Endothelial cell of umbilical vein (primary cell): ENCODE results near the gene PSAP. TPM values are rescaled to one million over a fixed set of nuclear protein-coding genes. Genes with fewer than 3 reads are reported as not detected.
A peak's percentile ranks its signal among the peaks of the same experiment; 100 is the strongest.

ENCODE experiments used
- BruUV-seq: library from RNA; stranded (reverse); fragments of 400-500 nt; replicated peaks from 2 replicates; lab custom pipeline; 2021; lab: Mats Ljungman, UMichigan
- CTCF ChIA-PET: fragments of 300-600, 350-600 bp; sonication (Branson Sonifier 250); formaldehyde crosslinking; loops from one replicate; lab custom pipeline; 2021; ENCODE audit warnings: antibody characterized with exemption, inconsistent platforms; lab: Charles Lee
- POLR2A ChIA-PET: fragments of 300-600, 350-600 bp; sonication (Branson Sonifier 250); formaldehyde crosslinking; loops from one replicate; lab custom pipeline; 2021; ENCODE audit warnings: antibody characterized with exemption, inconsistent platforms; lab: Charles Lee
- DNase-seq: peaks from one replicate; pipeline ENCODE4 v3.0.0-alpha.2; 2011; ENCODE audit warnings: low read depth, low spot score
- FAIRE-seq: peaks from 2 replicates; lab custom pipeline; 2011; peaks lifted over from hg19 to GRCh38; lab: Jason Lieb, UNC
- H2AFZ ChIP-seq: 2 replicates; pipeline ENCODE4 v1.6.0; 2012; ENCODE audit warnings: low read depth, low read length, control low read depth, inconsistent platforms
- H3K27ac ChIP-seq: 2 replicates; pipeline ENCODE4 v1.5.1; 2011; ENCODE audit warnings: low read depth, mild to moderate bottlenecking, control low read depth, low read length, moderate library complexity; ENCODE audit not compliant: insufficient read depth
- H3K27me3 ChIP-seq, 2 experiments: 2 replicates each; pipeline versions ENCODE4 v1.6.0 to v1.6.1; 2011; ENCODE audit warnings: low read length in 2 of 2, mixed read lengths in 1 of 2; ENCODE audit not compliant: control insufficient read depth in 2 of 2, insufficient read depth in 2 of 2
- H3K36me3 ChIP-seq, 2 experiments: 2 replicates in 1 of 2; 3 replicates in 1 of 2; pipeline ENCODE4 v1.5.1; 2011; ENCODE audit warnings: low read length in 2 of 2, mild to moderate bottlenecking in 1 of 2, moderate library complexity in 1 of 2; ENCODE audit not compliant: control insufficient read depth in 2 of 2, insufficient read depth in 2 of 2; ENCODE audit errors: extremely low read depth in 1 of 2
- H3K4me1 ChIP-seq: 3 replicates; pipeline ENCODE4 v1.5.1; 2011; ENCODE audit warnings: mild to moderate bottlenecking, low read length; ENCODE audit not compliant: control insufficient read depth, insufficient read depth; ENCODE audit errors: extremely low read depth
- H3K4me2 ChIP-seq: 2 replicates; pipeline ENCODE4 v1.6.1; 2011; ENCODE audit warnings: low read length, control low read depth, mixed read lengths; ENCODE audit not compliant: insufficient read depth
- H3K4me3 ChIP-seq, 3 experiments: fragments of 200-600 bp in 1 of 3; sonication (generic), shearing (Covaris generic) in 1 of 3; replicated peaks in 1 of 3; 2 replicates each; pipeline ENCODE4 v1.5.1; 2011 to 2016; ENCODE audit warnings: control low read depth in 3 of 3, low read length in 3 of 3, mild to moderate bottlenecking in 2 of 3, inconsistent platforms in 1 of 3, low read depth in 1 of 3, moderate library complexity in 1 of 3; ENCODE audit not compliant: insufficient read depth in 1 of 3
- H3K79me2 ChIP-seq: 2 replicates; pipeline ENCODE4 v1.6.0; 2012; ENCODE audit warnings: low read length, inconsistent platforms; ENCODE audit not compliant: control insufficient read depth, insufficient read depth
- H3K9ac ChIP-seq: replicated peaks from 2 replicates; pipeline ENCODE3; 2011; ENCODE audit warnings: low read length, control low read depth; ENCODE audit not compliant: insufficient read depth; ENCODE audit errors: extremely low read depth
- H3K9me1 ChIP-seq: replicated peaks from 3 replicates; pipeline ENCODE4 v1.6.0; 2011; ENCODE audit warnings: mild to moderate bottlenecking, low read length; ENCODE audit not compliant: control insufficient read depth, insufficient read depth; ENCODE audit errors: extremely low read depth
- H3K9me3 ChIP-seq: replicated peaks from 2 replicates; pipeline ENCODE4 v1.5.1; 2012; ENCODE audit warnings: low read length, inconsistent platforms; ENCODE audit not compliant: control insufficient read depth, insufficient read depth
- H4K20me1 ChIP-seq: replicated peaks from 2 replicates; pipeline ENCODE3; 2011; ENCODE audit warnings: mild to moderate bottlenecking, low read length; ENCODE audit not compliant: control insufficient read depth, insufficient read depth; ENCODE audit errors: extremely low read depth
- EZH2 ChIP-seq: IDR thresholded peaks from 2 replicates; pipeline ENCODE4 v1.6.1; 2012; ENCODE audit warnings: borderline replicate concordance, low read depth, mild to moderate bottlenecking, moderate library complexity, low read length, inconsistent platforms; ENCODE audit not compliant: severe bottlenecking
- FOS ChIP-seq: IDR thresholded peaks from 2 replicates; pipeline ENCODE4 v1.6.1; 2011; ENCODE audit warnings: mild to moderate bottlenecking, low read length, moderate library complexity, borderline replicate concordance; ENCODE audit not compliant: insufficient read depth
- GATA2 ChIP-seq: IDR thresholded peaks from 2 replicates; pipeline ENCODE4 v1.7.0; 2011; ENCODE audit warnings: low read depth, mild to moderate bottlenecking, moderate library complexity, mixed read lengths, low read length; ENCODE audit not compliant: insufficient read length, insufficient read depth
- JUN ChIP-seq: IDR thresholded peaks from 2 replicates; pipeline ENCODE4 v1.6.1; 2011; ENCODE audit warnings: borderline replicate concordance, low read depth; ENCODE audit not compliant: insufficient read length, insufficient read depth
- MYC ChIP-seq: IDR thresholded peaks from one replicate; pipeline ENCODE4 v1.6.1; 2011; ENCODE audit warnings: mild to moderate bottlenecking, low read depth, low read length
- POLR2A ChIP-seq: IDR thresholded peaks from 2 replicates; pipeline ENCODE4 v1.6.1; 2012; ENCODE audit warnings: low read depth, mild to moderate bottlenecking, control low read depth, low read length
- POLR2AphosphoS5 ChIP-seq: IDR thresholded peaks from 2 replicates; pipeline ENCODE4 v1.6.1; 2012; ENCODE audit warnings: low read depth, mild to moderate bottlenecking, control low read depth, low read length, moderate library complexity; ENCODE audit not compliant: insufficient read depth
- dilution Hi-C: fragments of 300-500 bp; cut with MboI; formaldehyde crosslinking; loops from one replicate; pipeline ENCODE4 v1.15.0; 2019; ENCODE audit warnings: low sequenced_read_pairs; ENCODE audit not compliant: extremely low pct_ligation_motif_present
- intact Hi-C: fragments of 100-400 bp; cut with micrococcal nuclease; formaldehyde crosslinking; loops from one replicate; pipeline ENCODE4 v1.10.0; 2022
- polyA plus RNA-seq, 4 experiments: library from polyadenylated mRNA; depleted of rRNA in 3 of 4; stranded (reverse) in 3 of 4; unstranded in 1 of 4; fragments of >200 nt; gene quantifications; 2 replicates each; pipeline versions ENCODE4 v1.2.1 to v1.2.3, GENCODE V29; 2011 to 2012; ENCODE audit warnings: missing spikeins in 1 of 4
- total RNA-seq: library from RNA; stranded (reverse); gene quantifications from 2 replicates; pipeline ENCODE4 v1.2.3, GENCODE V29; 2021
- TF ChIP-seq, protein P1 (sequence below): IDR thresholded peaks from 2 replicates; pipeline ENCODE4 v1.6.1; 2011; ENCODE audit not compliant: insufficient read depth, insufficient read length
- TF ChIP-seq, protein P2 (sequence below), 2 donors: IDR thresholded peaks; 1 replicate in 1 of 2; 2 replicates in 1 of 2; pipeline ENCODE4 v1.5.1; 2011; ENCODE audit warnings: low read length in 2 of 2, mild to moderate bottlenecking in 2 of 2, moderate library complexity in 2 of 2, control low read depth in 1 of 2, inconsistent platforms in 1 of 2, low read depth in 1 of 2; ENCODE audit not compliant: insufficient read depth in 1 of 2; ENCODE audit errors: extremely low read depth in 1 of 2

The PSAP gene
- total and polyA plus RNA-seq, 2 donors (not counting 3 experiments of a cell fraction or from before 2014, with no cell fraction given), result 644 to 1,476 TPM

DNA sequence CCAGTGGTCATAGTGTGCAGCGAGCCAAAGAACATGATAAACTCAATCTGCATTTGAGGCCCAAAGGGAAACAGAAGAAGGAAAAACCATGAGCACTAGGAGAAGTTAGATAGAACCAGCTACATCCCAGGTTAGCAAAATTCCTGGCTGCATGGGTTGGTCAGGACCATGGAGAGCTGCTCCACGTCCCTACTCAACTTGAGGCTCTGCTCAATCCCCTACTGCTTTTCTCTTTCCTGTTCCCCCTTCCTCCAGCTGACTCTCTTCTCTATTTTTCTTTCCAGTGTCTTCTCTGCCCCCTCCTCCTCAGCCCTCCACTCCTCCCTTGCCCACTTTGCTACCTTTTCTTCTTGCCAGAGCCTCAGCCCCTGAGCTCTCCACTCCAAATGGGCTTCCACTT, 55.8 kb downstream of the PSAP start:
- Histone ChIP-seq H3K27ac (no peak overlapping the region), H3K9me1 (no peaks in the 10 kb centered on the region), H3K4me3 (no peak overlapping the region), H3K4me1 (peaks cover 6% of the 10 kb centered on the region), H3K79me2 (no peaks in the 10 kb centered on the region), H3K9ac (no peak overlapping the region), H3K27me3 (no peaks in the 10 kb centered on the region), H3K4me2 (no peak overlapping the region), H4K20me1 (no peaks in the 10 kb centered on the region), H2AFZ (no peak overlapping the region), H3K9me3 (no peaks in the 10 kb centered on the region), H3K36me3 (no peaks in the 10 kb centered on the region)
- no TSS peak for BruUV-seq
- ChIA-PET CTCF (interaction anchor here (0.9 to 1.4 kb wide), 5 partner anchors 9 to 98 kb away, joined by 3 to 4 read pairs (median 3); partner anchors contain the start of gene VSIR), POLR2A (no interaction called here)
- FAIRE-seq (peak; percentile 72), DNase-seq (peak; percentile 24)
- TF ChIP-seq MYC, result no peak
- no peak for TF ChIP-seq POLR2A
- no peak for TF ChIP-seq JUN
- no peak for TF ChIP-seq EZH2
- TF ChIP-seq FOS, result no peak
- TF ChIP-seq GATA2, result no peak
- no peak for TF ChIP-seq POLR2AphosphoS5
- TF ChIP-seq, protein P1, sequence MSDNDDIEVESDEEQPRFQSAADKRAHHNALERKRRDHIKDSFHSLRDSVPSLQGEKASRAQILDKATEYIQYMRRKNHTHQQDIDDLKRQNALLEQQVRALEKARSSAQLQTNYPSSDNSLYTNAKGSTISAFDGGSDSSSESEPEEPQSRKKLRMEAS, result no peak
- TF ChIP-seq, protein P2, sequence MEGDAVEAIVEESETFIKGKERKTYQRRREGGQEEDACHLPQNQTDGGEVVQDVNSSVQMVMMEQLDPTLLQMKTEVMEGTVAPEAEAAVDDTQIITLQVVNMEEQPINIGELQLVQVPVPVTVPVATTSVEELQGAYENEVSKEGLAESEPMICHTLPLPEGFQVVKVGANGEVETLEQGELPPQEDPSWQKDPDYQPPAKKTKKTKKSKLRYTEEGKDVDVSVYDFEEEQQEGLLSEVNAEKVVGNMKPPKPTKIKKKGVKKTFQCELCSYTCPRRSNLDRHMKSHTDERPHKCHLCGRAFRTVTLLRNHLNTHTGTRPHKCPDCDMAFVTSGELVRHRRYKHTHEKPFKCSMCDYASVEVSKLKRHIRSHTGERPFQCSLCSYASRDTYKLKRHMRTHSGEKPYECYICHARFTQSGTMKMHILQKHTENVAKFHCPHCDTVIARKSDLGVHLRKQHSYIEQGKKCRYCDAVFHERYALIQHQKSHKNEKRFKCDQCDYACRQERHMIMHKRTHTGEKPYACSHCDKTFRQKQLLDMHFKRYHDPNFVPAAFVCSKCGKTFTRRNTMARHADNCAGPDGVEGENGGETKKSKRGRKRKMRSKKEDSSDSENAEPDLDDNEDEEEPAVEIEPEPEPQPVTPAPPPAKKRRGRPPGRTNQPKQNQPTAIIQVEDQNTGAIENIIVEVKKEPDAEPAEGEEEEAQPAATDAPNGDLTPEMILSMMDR (IDR thresholded peaks at IDR 0.05; ENCODE audit: extremely low read depth in 1 of 2, insufficient read depth in 1 of 2, low read depth in 1 of 2, low read length in 2 of 2), result no peak
- dilution Hi-C loops, result no loop called here
- intact Hi-C loops, result no loop called here
